Ascending aorta (tissue), 2 donors: ENCODE data around the gene ACD. TPM values are rescaled to one million over a fixed set of nuclear protein-coding genes. Genes with fewer than 3 reads are reported as not detected.

ENCODE experiments used
- DNase-seq, 2 donors: peaks; one replicate each; pipeline ENCODE4 v3.0.0-alpha.2; 2019; ENCODE audit warnings: low spot score in 2 of 2
- H3K27ac ChIP-seq, 2 donors: fragments of 200-600 bp; sonication (generic); one replicate each; pipeline ENCODE4 v1.5.1; 2016 to 2017; ENCODE audit warnings: mild to moderate bottlenecking in 1 of 2
- H3K27me3 ChIP-seq: fragments of 200-600 bp; sonication (generic); one replicate; pipeline ENCODE4 v1.5.1; 2017
- H3K36me3 ChIP-seq, 2 donors: fragments of 200-600 bp; sonication (generic); one replicate each; pipeline ENCODE4 v1.5.1; 2016
- H3K4me1 ChIP-seq, 2 donors: fragments of 200-600 bp; sonication (generic); one replicate each; pipeline ENCODE4 v1.5.1; 2016 to 2017; ENCODE audit warnings: mild to moderate bottlenecking in 1 of 2
- H3K4me3 ChIP-seq, 2 donors: fragments of 200-600 bp; sonication (generic); one replicate each; pipeline ENCODE4 v1.5.1; 2016 to 2017; ENCODE audit warnings: mild to moderate bottlenecking in 1 of 2
- H3K9me3 ChIP-seq, 2 donors: fragments of 200-600 bp; sonication (generic); one replicate each; pipeline ENCODE4 v1.5.1; 2016
- intact Hi-C: fragments of 100-400 bp; cut with DNase I; formaldehyde crosslinking; loops from one replicate; pipeline ENCODE4 v1.15.1; 2023
- total RNA-seq: library from RNA; depleted of rRNA; stranded (reverse); fragments of >200 nt; gene quantifications from one replicate; pipeline ENCODE4 v1.1.0, GENCODE V29; 2016
- TF ChIP-seq, protein P1 (sequence below), 3 experiments: fragments of 200-600 bp in 2 of 3; fragments of 450-650 bp in 1 of 3; sonication (generic) in 2 of 3; IDR thresholded peaks; one replicate each; pipeline ENCODE4 v1.5.1; 2016 to 2019; ENCODE audit warnings: antibody characterized with exemption in 3 of 3, mild to moderate bottlenecking in 1 of 3, moderate library complexity in 1 of 3

ACD gene
- total RNA-seq, 1 donor from 2014 or later, result 14.5 TPM

DNA sequence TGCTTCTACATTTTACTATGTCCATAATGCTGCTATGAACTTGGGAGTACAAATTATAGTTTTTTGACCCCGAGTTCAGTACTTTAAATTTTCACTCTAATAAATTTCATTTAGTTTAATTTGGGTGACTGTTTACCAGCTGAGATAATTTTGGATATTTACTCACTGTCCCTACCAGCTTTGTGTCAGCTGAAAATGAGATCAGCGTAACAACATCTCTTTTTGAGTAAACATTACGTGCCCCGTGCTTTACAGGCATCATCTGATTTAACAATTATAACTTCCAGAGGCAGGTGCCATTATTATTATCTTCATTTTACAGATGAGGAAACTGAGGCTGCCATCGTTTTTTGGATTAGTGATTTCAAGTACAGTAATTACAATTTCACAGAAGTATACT is 44.0 kb upstream of the ACD start:
- no peaks in the 10 kb centered on the region for H3K4me1 ChIP-seq
- no peak overlapping the region for H3K4me3 ChIP-seq
- H3K27me3 ChIP-seq, result no peaks in the 10 kb centered on the region
- intact Hi-C loops, result no loop called here
- DNase-seq, result no peak
- TF ChIP-seq, protein P1, sequence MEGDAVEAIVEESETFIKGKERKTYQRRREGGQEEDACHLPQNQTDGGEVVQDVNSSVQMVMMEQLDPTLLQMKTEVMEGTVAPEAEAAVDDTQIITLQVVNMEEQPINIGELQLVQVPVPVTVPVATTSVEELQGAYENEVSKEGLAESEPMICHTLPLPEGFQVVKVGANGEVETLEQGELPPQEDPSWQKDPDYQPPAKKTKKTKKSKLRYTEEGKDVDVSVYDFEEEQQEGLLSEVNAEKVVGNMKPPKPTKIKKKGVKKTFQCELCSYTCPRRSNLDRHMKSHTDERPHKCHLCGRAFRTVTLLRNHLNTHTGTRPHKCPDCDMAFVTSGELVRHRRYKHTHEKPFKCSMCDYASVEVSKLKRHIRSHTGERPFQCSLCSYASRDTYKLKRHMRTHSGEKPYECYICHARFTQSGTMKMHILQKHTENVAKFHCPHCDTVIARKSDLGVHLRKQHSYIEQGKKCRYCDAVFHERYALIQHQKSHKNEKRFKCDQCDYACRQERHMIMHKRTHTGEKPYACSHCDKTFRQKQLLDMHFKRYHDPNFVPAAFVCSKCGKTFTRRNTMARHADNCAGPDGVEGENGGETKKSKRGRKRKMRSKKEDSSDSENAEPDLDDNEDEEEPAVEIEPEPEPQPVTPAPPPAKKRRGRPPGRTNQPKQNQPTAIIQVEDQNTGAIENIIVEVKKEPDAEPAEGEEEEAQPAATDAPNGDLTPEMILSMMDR (IDR thresholded peaks at IDR 0.05), result no peak
- no peaks in the 10 kb centered on the region for H3K9me3 ChIP-seq
- no peak overlapping the region for H3K27ac ChIP-seq
- H3K36me3 ChIP-seq, result peaks cover under 1 to 4% of the 10 kb centered on the region in 2 donors

DNA sequence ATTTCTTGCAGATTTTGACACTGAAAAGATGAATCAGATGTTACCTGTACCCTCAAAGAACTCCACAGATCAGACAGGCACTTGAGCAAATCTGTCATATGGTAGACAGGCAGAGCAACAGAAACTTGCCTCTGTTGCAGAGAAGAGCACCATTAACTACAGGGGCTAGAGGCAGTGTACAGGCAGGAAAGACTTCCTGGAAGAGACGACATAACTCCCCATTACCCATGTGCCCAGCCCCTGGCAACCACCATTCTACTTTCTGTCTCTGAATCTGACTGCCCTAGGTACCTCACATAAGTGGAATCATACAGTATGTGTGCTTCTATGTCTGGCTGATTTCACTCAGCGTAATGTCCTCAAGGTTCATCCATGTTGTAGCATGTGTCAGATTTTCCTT is 43.6 kb upstream of the ACD start:
- no peaks in the 10 kb centered on the region for H3K4me1 ChIP-seq
- no peak overlapping the region for H3K27ac ChIP-seq
- H3K4me3 ChIP-seq, result no peak overlapping the region
- TF ChIP-seq, protein P1 (IDR thresholded peaks at IDR 0.05), result no peak
- DNase-seq, result no peak
- no peaks in the 10 kb centered on the region for H3K9me3 ChIP-seq
- peaks cover 5 to 6% of the 10 kb centered on the region in 2 donors for H3K36me3 ChIP-seq
- no peaks in the 10 kb centered on the region for H3K27me3 ChIP-seq
- intact Hi-C loops, result no loop called here

DNA sequence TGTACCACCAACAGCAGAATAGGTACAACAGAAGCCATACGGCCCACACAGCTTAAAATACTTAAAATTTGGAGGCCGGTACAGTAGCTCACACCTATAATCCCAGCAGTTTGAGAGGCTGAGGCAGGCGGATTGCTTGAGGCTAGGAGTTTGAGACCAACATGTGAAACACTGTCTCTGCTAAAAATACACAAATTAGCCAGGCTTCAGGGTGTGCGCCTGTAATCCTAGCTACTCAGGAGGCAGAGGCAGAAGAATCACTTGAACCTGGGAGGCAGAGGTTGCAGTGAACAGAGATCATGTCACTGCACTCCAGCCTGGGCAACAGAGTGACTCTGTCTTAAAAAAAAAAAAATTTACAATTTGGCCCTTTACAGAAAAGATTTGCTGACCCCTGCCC is 42.1 kb upstream of the ACD start:
- no peak overlapping the region for H3K27ac ChIP-seq
- H3K4me3 ChIP-seq, result no peak overlapping the region
- peaks cover 6 to 7% of the 10 kb centered on the region in 2 donors for H3K36me3 ChIP-seq
- no peak for DNase-seq
- TF ChIP-seq, protein P1 (IDR thresholded peaks at IDR 0.05), result no peak
- intact Hi-C loops, result no loop called here
- H3K9me3 ChIP-seq, result no peaks in the 10 kb centered on the region
- no peaks in the 10 kb centered on the region for H3K27me3 ChIP-seq
- H3K4me1 ChIP-seq, result no peaks in the 10 kb centered on the region

DNA sequence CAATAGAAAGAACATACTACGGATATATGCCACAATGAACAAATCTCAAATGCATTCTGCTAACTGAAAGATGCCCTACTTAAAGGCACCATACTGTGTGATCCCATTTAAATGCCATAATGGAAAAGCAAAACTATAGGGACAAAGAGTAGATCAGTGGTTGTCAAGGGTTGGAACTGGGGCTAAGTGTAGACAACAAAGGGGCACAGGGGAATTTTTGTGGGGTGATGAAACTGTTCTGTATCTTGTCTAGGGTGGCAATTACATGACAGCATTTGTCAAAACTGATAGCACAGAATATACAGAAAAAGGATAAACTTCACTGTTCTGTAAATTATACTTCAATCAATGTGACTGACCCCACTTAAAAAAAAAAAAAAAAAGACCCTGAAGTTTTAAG is 41.4 kb upstream of the ACD start:
- Histone ChIP-seq H3K9me3 (no peaks in the 10 kb centered on the region), H3K4me1 (no peaks in the 10 kb centered on the region), H3K4me3 (no peak overlapping the region), H3K36me3 (peaks cover 6 to 7% of the 10 kb centered on the region in 2 donors), H3K27ac (no peak overlapping the region), H3K27me3 (no peaks in the 10 kb centered on the region)
- no peak for DNase-seq
- TF ChIP-seq, protein P1 (IDR thresholded peaks at IDR 0.05), result no peak
- intact Hi-C loops, result no loop called here

DNA sequence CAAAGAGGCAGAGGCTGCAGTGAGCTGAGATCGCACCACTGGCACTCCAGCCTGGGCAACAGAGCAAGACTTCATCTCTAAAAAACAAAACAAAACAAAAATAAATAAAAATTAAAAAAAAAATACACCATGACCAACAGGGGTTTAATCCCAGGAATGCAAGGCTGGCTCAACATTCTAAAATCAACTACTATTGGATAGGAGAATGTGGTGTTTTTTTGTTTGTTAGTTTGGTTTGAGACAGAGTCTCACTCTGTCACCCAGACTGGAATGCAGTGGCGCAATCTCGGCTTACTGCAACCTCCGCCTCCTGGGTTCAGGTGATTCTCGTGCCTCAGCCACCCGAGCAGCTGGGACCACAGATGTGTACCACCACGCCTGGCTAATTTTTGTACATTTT is 39.2 kb upstream of the ACD start:
- intact Hi-C loops, result no loop called here
- Histone ChIP-seq H3K4me3 (no peak overlapping the region), H3K27me3 (no peaks in the 10 kb centered on the region), H3K4me1 (no peaks in the 10 kb centered on the region), H3K36me3 (peaks cover 6 to 7% of the 10 kb centered on the region in 2 donors), H3K9me3 (no peaks in the 10 kb centered on the region), H3K27ac (no peak overlapping the region)
- DNase-seq, result no peak
- TF ChIP-seq, protein P1 (IDR thresholded peaks at IDR 0.05), result no peak
